ENCODE measurements around the gene CTAGE15.
"Not testable (repeated sequence)": the region's sequence is repeated elsewhere in the genome, so short reads cannot be mapped to it uniquely, and the experiment has no call there.

The CTAGE15 gene, protein sequence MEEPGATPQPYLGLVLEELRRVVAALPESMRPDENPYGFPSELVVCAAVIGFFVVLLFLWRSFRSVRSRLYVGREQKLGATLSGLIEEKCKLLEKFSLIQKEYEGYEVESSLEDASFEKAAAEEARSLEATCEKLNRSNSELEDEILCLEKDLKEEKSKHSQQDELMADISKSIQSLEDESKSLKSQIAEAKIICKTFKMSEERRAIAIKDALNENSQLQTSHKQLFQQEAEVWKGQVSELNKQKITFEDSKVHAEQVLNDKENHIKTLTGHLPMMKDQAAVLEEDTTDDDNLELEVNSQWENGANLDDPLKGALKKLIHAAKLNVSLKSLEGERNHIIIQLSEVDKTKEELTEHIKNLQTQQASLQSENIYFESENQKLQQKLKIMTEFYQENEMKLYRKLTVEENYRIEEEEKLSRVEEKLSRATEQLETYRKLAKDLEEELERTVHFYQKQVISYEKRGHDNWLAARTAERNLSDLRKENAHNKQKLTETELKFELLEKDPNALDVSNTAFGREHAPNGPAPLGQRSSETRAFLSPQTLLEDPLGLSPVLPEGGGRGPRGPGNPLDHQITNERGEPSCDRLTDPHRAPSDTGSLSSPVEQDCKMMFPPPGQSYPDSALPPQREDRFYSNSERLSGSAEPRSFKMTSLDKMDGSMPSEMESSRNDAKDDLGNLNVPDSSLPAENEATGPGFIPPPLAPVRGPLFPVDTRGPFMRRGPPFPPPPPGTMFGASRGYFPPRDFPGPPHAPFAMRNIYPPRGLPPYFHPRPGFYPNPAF

DNA sequence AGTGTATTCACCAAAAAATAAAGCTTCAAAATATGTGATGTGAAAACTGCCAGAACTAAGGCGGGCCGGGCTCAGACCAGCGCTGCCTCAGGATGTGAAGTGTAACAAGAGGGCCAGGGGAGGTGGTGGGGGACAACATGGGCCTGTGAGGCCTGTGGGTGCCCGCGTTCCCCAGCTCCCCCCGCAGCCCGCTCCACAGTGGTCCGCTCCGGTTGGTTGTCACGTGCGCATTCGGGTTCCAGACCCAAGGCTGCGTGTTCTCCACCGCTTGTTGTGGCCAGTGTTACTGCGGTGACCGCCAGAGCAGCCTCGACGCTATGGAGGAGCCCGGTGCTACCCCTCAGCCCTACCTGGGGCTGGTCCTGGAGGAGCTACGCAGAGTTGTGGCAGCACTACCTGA is at the start of gene CTAGE15:
Gene CTAGE15, plus strand, starts transcription at position 301 of the 400 bp plus-strand sequence. Its CDS starts 17 bp downstream, at position 318.
- not testable (repeated sequence) for DNase-seq

DNA sequence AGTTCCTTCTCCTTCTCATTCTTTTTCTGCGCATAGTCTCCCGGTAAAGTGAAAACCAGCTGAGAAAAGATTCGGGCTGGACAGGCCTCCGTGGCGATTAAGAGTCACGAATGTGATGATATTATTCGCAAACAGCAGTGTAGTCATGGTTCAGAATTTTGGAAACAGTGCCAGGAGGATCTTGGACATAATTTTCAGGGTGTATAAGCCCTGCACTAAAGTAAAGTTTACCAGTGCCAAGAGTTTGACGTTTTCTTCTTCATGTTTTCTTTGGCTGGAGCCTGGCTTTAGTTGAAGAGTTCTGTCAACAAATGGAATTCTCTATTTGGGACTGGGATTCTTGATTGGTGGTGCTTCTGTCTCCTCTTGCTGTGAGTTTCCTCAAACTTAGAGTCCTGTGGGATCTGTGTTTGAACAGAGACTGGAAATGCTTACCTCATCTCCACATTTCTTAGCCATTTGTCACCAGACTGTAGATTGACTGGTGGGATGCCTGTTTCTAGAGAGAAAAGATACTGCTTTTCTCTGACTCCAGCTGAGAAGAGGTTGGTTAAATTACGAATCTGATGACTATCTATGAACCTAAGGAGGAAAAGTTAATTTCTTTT is 49.2 kb upstream of the CTAGE15 start:
- DNase-seq: not testable (repeated sequence)

DNA sequence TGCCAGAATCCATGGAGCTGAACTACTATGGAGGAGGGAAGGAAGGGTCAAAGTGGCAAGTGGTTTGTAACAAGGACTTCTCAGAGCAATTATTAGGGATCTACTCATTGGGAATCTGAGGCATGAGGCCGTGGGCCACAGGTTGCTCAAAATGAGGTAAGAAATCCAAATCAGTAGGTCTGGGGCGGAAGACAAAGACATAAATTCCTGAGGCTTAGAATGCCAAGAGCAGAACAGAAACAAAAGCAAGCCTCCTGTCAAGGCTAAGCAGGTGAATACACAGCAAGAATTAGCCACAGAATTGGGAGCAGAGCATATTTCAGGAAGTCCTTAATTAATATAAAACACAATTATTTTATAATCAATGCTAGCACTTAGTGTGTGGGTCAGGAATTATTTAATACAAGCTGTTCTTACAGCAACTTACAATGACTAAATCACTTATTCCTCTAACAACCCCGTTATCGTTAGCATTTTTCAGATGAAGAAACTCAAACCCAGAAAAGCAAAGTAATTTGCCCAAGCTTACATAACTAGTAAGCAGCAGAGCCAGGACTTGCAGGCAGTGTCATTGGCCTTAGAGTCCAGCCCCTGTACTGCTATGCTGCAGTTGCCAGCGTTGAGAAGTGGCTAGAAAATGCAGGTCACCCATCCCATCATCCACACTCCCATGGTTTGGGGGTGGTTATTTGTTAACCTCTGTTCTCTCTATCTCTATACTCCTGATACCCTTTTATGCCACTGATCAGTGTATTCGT is 40.3 kb upstream of the CTAGE15 start:
- not testable (repeated sequence) for DNase-seq

DNA sequence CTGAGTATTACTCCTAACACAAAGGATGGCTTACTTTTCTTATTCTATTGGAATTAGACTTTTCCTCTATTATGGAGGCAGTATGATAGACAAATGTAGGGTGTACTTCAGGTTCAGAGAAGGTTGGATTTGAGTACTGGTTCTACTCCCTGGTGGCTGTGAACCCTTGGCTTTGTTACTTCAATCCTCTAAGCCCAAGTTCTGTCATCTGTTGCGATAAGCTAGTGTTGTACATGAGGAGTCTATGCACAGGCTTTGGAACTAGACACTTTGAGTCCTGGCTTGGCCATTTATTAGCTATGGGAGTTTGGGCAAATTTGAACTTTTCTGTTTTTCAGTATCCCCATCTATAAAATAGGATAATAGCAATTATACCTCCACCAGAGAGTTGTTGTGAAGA is 39.7 kb upstream of the CTAGE15 start:
- DNase-seq: not testable (repeated sequence)

DNA sequence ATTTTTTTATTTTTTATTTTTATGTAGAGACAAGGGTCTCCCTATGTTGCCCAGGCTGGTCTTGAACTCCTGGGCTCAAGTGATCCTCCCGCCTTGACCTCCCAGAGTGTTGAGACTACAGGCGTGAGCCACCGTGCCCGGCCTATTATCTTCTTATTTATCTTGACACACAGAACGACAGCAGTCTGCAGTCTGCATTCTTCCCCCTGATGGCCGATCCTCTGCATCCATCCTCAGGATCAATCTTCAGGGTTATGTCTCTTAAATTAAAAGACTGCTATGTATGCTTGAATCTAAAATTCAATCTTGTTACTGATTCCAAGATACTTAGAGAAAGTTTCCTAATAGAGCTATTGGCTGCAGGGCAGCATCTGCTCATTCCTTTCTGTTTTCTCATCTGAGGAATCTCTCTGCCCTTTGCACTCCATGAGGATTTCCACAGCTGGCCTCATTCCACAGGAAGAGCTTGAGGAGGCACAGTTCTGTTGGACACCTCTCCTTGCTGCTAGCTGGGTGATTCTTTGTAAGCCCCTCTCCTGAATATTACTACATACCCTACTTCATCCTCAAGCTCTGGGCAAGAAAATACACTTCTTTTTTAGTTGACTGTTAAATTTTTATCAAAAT is 38.3 kb upstream of the CTAGE15 start:
- not testable (repeated sequence) for DNase-seq

DNA sequence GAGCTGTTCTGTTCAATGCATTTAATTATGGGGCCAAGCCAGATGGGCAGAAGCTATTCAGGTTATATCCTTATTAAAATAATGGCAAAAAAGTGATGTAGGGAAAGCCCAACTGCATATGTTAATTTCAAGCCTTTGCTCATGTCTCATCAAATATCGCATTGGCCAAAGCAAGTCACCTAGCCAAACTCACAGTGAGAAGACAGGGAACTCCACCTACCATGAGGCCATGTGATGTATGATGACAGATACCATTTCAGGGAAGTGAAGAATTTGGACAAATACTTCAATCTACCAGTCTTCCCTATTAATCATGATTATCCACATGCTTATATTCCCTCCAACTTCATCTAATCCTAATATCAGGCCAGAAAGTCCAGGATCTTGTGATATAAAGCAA is 35.2 kb upstream of the CTAGE15 start:
- not testable (repeated sequence) for DNase-seq

DNA sequence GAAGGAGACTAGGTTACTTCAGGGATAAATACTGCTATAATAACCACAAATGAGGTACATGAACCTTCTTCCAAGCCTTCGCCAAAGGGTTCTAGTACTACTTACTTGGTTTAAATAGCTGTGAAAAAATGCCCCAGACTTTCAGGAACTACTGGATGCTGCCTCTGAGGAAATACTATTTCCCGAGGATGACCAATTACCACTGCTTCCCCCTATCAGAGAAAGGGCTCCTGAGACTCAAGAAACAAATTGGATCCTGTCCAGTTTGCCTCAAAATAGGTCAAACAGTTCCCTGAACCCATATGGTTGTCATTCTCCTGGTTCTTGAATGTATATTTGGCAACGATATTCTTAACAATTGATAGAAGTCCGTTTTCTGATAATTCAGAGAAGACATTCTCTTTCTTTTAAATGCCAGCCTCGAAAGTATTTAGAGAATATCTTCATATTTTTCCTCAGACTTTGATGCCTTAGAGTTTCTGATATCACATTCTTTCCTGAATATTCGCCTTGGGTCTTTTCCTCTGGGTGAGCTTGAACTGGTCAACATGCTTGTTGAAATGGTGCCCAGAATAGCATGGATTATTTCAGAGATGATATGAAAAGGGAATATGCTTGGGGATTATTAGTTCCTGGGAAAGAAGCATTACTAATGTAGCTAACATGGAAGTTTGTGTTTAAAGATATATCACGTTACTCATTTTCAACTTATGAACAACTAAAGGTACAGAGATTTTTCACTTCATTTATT is 28.1 kb upstream of the CTAGE15 start:
- not testable (repeated sequence) for DNase-seq

DNA sequence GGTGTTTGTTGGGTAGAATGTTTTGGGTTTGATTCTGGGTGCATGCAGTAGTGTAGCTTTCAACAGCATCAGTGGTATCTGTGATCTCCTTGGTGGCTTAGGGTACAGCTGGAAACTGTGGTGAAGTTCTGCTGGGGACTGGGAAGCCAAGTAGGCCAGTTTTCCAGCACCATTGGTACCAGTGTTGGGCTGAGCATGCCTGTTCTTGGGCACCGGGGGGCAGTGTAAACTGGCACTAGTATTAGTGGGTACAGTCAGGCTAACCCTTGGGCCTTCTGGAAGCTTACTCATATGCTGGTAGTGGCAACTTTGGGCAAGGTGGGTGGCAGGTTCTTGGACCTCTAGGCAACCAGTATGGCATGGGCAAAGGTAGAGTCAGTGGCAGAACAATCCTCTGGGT is 15.6 kb upstream of the CTAGE15 start:
- DNase-seq: not testable (repeated sequence)

DNA sequence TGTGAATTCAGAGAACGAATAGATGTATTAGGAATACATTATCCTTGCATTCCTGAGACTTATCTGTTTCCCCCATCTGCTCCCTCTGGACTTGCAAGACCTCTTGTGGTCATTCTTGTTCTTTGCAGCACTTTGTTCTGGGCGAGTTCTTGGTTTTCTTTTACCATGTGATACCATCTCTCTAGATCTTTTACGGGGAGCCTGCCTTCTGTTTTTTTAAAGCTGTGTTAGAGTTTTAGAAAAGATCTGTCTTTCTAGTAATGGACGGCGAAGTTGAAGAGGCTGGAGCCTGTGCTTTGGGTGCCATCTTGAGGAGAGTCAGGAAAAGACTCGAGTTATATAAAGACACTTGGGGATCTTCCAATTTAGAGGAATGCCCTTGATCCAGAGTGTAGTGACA is 8.3 kb upstream of the CTAGE15 start:
- DNase-seq: not testable (repeated sequence)

DNA sequence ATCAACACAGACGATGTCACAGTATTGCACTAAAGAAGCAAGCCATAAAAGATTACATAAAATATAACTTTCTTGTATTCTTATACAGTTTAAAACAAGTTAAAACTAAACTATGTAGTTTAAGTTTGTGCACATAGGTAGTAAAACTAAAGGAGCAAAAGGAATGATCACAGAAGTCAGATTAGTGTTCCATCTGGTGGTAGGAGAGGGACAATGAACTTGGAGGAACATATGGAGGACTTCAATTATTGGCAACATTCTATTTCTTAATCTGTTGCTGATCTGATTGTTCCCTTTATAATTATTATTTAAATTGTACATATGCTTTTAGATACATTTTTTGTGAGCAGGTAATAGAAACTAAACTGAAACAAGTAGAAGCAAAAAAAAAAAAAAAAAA is 5.6 kb upstream of the CTAGE15 start:
- not testable (repeated sequence) for DNase-seq

DNA sequence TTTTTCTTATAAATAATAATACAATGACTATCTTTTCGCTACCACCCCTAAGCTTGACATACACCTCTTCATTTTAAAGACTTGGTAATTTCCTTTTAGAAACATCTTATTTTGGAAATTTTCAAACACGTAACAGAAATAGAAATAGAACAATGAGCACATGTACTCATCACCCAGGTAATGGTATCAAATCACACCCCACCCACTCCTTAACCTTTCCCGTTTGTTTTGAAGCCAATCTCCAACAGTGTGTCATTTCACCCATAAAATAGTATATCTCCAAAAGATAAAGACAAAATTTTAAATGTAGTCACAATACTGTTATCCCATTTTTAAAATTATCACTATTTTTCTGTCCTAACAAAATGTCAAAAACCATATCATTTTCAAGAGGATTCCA is 16.6 kb downstream of the CTAGE15 start:
- not testable (repeated sequence) for DNase-seq

DNA sequence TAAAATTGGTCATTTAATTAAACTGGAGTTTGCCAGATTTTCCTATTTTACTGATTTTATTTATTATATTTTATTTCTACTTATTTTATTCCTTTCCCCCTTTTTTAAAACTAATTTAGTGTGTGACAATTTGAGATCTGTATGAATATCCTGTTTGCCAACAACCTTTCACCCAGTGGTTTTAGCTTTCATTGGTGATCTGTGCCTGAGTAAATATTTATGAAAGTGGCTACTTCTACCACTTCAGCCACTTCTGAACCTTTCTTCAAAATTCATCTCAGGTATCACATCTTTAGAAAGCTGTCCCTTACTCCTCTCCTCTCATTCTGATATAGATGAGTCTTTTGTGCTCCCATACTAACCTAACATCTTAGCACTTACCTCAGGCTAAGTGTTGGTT is 18.3 kb downstream of the CTAGE15 start:
- not testable (repeated sequence) for DNase-seq

DNA sequence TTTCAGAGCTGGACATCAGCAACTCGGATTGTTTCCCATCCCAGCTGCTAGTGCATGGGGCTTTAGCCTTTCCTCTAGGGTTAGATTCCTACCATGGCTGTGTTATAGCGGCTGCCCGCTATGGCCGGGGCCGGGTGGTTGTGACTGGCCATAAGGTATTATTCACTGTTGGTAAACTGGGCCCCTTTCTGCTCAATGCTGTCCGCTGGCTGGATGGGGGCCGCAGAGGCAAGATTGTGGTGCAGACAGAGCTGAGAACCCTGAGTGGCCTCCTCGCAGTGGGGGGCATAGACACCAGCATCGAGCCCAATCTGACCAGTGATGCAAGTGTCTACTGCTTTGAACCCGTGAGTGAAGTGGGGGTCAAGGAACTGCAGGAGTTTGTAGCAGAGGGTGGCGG is 26.5 kb downstream of the CTAGE15 start:
- DNase-seq: not testable (repeated sequence)

DNA sequence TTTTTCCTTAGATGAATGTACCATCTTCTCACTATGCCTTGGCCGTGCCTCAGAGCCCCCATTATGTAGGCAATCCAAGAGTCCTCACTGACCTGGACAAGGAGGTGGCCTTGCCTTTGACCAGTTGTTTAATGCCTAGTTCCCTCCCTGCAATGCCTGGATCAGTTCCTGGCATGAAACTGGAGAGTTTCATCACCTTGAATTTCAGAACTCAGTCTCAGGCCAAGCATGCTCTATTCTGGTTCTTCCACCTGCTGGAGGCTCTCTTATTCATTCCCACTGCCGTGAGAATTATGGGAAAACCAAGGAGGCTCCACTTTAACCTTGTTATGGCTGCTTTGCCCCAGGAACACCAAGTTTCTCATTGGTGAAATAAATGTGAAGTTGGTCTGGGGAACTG is 31.9 kb downstream of the CTAGE15 start:
- not testable (repeated sequence) for DNase-seq

DNA sequence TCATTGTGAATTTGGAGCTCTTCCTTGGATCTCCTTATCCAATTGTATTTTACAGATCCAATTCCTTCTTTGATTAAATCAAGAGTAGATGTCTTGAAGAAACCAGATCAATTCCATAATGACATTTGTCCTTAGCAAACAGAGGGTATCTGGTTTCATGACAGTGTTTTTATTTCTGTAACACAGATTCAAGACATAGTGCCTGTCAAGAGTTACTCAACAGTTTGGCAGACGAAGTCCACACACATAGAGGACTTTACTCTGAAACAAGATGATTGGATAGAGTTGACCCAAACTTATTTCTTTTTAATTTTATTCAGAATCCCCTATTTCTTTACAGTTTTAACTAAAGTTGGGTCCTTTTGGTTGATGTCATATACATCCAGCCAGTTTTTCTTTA is 34.5 kb downstream of the CTAGE15 start:
- DNase-seq: not testable (repeated sequence)

DNA sequence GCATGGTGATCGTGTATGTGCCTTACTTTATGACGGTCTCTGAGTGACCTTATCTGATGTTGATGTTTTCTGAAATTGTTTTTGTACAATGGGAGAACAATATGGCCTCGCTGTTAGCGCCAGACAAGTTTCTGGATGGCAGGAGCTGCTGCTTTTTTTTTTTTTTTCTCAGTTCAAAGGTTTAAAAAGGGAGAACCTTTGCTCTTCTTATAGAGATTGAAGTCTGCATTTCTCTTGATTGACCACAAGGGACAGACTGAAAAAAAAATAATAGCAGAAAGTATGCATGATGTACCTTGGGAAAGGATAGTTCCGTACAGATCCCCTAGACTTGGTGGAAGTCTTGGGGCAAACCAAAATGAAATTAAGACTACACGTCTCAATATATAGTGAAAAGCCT is 43.9 kb downstream of the CTAGE15 start:
- DNase-seq: not testable (repeated sequence)

DNA sequence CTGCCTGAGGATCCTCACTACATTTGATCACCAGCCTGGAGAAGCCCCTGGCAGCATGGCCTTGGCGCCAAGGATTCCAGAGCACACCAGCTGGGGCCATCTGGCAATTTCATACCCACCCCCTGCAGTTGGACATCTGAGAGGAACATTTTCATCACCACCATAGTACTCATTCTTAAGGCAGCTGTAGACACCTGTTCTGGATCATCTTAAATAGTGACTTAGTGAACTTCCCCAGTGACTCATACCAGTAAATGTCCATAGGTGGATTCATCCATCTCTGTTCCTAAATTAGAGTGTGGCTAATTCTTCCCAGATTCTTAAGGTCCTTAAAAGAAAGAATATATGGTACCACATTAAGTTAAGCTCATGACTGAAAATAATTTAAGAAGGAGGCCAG is 45.6 kb downstream of the CTAGE15 start:
- DNase-seq: not testable (repeated sequence)

DNA sequence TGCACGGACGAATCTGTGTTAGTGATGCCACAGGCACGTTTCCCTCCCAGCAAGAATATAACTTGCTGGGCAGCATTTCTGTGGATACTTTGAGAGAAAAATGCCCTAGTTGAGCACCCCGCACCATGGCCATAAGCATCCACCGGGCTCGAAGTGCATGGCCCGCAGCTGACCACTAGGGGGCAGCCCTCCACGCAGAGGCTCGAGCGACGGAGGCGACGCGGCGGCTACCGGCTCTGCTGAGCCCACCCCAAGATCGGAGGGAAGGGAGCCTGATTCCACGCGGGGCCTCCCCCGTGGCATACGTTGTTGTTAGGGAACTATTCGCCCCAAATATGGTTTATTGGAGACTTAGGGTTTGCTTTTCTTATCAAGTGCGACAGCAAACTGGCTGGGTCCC is 48.5 kb downstream of the CTAGE15 start:
- not testable (repeated sequence) for DNase-seq

DNA sequence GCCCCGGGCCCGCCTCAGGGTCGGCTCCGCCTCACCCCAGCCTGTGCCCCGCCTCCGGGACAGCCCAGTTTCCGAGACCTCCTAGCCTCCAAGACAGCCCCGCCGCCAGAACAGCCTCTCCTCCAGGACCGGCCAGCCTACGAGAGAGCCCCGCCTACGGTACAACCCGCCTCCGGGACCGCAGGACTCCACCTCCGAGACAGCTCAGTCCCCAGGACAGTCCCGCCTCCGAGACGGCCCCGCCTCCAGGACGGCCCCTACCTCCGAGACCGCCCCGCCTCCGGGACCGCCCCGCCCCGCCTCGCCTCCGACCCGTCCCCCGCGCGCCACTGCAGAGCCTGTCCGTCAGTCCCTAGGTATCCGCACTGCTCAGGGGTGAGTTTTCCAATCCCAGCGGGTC is 49.0 kb downstream of the CTAGE15 start, which contains the start of gene TCAF2:
Gene TCAF2, plus strand, starts transcription at position 329 of the 400 bp plus-strand sequence.
- not testable (repeated sequence) for DNase-seq

DNA sequence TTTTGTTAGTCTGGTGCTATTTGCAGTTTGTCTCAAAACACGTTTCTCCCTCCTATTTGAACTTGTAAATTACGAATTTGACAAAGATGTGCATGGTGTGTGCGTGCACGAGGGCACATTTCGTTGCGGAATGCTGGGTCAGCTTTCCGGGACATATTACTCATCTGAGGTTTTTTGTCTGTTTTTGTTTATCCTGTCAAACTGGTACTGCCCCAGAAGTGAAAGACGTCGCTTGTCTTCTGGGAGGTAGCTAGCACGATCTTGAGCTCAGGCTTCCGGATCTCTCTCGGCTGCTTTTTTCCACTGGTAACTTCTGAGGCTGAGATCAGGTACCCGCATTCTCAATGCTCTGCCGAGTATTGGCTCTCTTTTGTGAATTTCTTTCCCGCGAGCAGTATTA is 49.6 kb downstream of the CTAGE15 start:
- not testable (repeated sequence) for DNase-seq

DNA sequence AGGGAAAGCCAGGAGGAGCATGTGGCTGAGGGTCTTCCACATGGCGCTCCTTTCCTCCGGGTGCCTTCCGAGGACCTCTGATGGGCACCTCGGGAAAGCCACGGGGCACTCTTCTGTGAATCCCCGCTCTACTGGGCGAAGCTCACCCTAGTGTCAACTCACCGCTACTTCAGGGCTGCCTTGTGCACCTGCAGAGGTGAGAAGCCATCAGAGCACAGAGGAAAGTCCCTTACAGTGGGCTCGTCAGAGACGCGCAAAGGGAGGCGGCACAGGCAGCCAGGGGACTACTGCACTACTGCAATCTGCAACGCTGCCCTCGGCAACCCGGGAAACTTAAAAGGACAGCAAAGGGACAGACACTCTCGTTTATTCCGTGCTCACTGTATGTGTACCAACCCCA is 50.5 kb downstream of the CTAGE15 start:
- not testable (repeated sequence) for DNase-seq
